HG02943 (cell line): ENCODE data around the gene SMIM10L2A.
"Not testable (repeated sequence)": the region's sequence is repeated elsewhere in the genome, so short reads cannot be mapped to it uniquely, and the experiment has no call there.

Experiments
- ATAC-seq: cut with Tn5 transposase; IDR thresholded peaks from one replicate; pipeline ENCODE4 v1.9.1; 2021; ENCODE audit warnings: mild to moderate bottlenecking, low read depth, moderate library complexity; ENCODE audit not compliant: unreplicated experiment

The SMIM10L2A gene

GRCh38 chrX:135449637-135450550 lies 28.1 kb downstream of the SMIM10L2A start:
- ATAC-seq = no peak

- no peak for ATAC-seq
These were observed 31.6 kb downstream of the SMIM10L2A start for GRCh38 chrX:135453381-135453780.

- ATAC-seq = no peak
These were observed 33.1 kb downstream of the SMIM10L2A start for GRCh38 chrX:135454816-135455215.

- not testable (repeated sequence) for ATAC-seq
These were observed 40.0 kb downstream of the SMIM10L2A start for GRCh38 chrX:135461756-135462155.

GRCh38 chrX:135463937-135464336 lies 42.2 kb downstream of the SMIM10L2A start:
- ATAC-seq = no peak

GRCh38 chrX:135476378-135476777 lies 54.6 kb downstream of the SMIM10L2A start:
- no peak for ATAC-seq

GRCh38 chrX:135477576-135477975 lies 55.8 kb downstream of the SMIM10L2A start:
- ATAC-seq = no peak
